ENCODE measurements around the gene NAALADL2.

Gene NAALADL2

GRCh38 chr3:175272392-175272791, 413.3 kb downstream of the NAALADL2 start:
- TF ChIP-seq CTCF (IDR thresholded peaks at IDR 0.05): no peak

DNA sequence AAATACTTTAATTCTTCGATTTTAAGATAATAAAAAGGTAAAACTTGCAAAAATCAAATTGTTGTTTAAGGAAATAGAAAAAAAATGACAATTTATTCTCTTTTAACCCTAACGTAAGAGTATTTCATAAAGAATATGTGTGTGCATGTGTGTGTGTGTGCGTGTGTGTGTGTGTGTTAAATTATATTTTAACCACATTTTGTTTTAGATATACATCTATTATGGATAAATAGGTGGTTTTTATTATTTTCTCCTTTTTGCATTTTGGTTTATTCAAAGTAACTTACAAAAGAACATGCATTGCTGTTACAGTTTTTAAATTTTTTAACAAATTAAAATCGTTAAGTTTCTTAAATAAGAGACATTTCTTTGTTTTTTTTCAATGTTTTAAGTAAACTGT, 414.4 kb downstream of the NAALADL2 start:
- TF ChIP-seq CTCF (IDR thresholded peaks at IDR 0.05): no peak

- no peak for TF ChIP-seq CTCF (IDR thresholded peaks at IDR 0.05)
Observed at GRCh38 chr3:175274056-175274455, 414.9 kb downstream of the NAALADL2 start.

- TF ChIP-seq CTCF (IDR thresholded peaks at IDR 0.05): no peak
Observed at GRCh38 chr3:175274474-175275218, 415.5 kb downstream of the NAALADL2 start.

DNA sequence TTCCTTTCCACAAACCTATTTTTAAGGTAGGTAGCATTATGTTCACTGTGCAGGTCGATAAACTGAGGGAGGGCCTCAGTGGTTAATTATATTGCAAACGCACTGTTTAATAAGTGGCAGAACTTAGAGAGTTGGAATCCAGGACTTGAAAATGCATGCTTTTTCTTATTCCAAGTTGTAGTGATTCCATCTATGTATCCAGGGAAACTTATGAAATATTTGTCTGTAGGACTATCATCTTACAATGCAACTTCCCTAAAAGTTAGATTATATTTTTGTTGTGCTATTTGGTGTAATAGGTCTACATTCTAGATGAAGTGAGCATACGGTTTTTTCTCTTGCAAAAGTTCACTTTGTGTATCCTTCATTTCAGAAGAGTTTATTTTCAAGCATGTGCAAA, 419.5 kb downstream of the NAALADL2 start:
- TF ChIP-seq CTCF (IDR thresholded peaks at IDR 0.05): no peak

DNA sequence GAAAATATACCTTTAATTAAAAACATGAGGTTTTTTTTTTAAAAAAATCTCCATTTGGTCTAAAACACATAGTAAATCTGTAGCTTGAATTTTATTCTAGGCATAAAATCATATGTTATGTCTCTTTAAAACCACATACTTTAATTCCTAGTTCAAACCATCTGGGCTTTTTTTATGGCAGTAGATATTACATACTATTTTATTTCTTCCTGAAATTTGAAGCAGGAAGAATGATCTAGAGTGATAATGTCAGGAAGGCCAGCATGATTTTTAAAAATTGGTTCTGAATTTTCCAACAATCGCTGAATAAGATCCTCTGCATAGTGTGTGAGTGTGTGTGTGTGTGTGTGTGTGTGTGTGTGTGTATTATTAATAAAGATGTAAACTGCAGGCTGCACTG, 420.3 kb downstream of the NAALADL2 start:
- TF ChIP-seq CTCF (IDR thresholded peaks at IDR 0.05): no peak

DNA sequence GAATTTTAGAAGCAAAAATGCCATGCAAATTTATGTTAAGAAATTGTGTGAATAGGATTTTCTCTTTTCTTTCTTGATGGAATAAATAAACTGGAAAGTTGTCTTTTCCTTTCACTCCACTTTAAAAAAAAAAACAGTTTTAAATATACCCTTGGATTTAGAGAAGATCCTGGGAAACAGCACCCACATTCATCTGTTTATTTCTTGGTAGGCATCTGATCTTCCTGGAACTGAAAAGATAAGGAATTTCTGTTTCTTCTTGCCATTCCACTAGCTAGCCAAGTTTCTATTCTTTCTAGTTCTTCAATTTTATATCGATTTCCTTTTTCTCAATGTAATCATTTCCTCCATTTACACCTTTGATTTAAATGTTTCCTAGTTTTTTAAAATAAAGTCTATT, 420.8 kb downstream of the NAALADL2 start:
- no peak for TF ChIP-seq CTCF (IDR thresholded peaks at IDR 0.05)
